ENCODE results near the gene TMEM178B.

TMEM178B gene

GRCh38 chr7:141354251-141354650 lies 280.4 kb downstream of the TMEM178B start:
- no peaks in the 10 kb centered on the region for H3K9me3 ChIP-seq (replicated peaks; ENCODE audit: low read length)

GRCh38 chr7:141355032-141355431 lies 281.2 kb downstream of the TMEM178B start:
- Histone ChIP-seq H3K4me2 (ENCODE audit: low read length) (peak overlapping the region; percentile 68), H3K4me1 (ENCODE audit: control insufficient read depth, insufficient read depth, low read length) (peaks cover 28% of the 10 kb centered on the region), H3K4me3 (ENCODE audit: low read length) (no peak overlapping the region), H3K36me3 (ENCODE audit: insufficient read depth, low read length) (no peaks in the 10 kb centered on the region), H3K27me3 (ENCODE audit: control insufficient read depth, insufficient read depth, low read length) (no peaks in the 10 kb centered on the region), H3K9ac (ENCODE audit: low read depth, low read length) (peak overlapping the region; percentile 49), H3K9me3 (replicated peaks; ENCODE audit: low read length) (no peaks in the 10 kb centered on the region)

More at GRCh38 chr7:141354251-141354650, 280.4 kb downstream of the TMEM178B start:
- Histone ChIP-seq H3K4me1 (ENCODE audit: control insufficient read depth, insufficient read depth, low read length) (peaks cover 28% of the 10 kb centered on the region), H3K4me2 (ENCODE audit: low read length) (peak overlapping the region; percentile 68), H3K4me3 (ENCODE audit: low read length) (no peak overlapping the region), H3K27me3 (ENCODE audit: control insufficient read depth, insufficient read depth, low read length) (no peaks in the 10 kb centered on the region), H3K9ac (ENCODE audit: low read depth, low read length) (peak overlapping the region; percentile 49), H3K36me3 (ENCODE audit: insufficient read depth, low read length) (no peaks in the 10 kb centered on the region)

GRCh38 chr7:141356161-141356560 lies 282.3 kb downstream of the TMEM178B start:
- H3K36me3 ChIP-seq (ENCODE audit: insufficient read depth, low read length): no peaks in the 10 kb centered on the region
- H3K4me1 ChIP-seq (ENCODE audit: control insufficient read depth, insufficient read depth, low read length): peaks cover 32% of the 10 kb centered on the region
- H3K4me3 ChIP-seq (ENCODE audit: low read length): no peak overlapping the region
- no peak overlapping the region for H3K9ac ChIP-seq (ENCODE audit: low read depth, low read length)
- H3K9me3 ChIP-seq (replicated peaks; ENCODE audit: low read length): no peaks in the 10 kb centered on the region
- no peaks in the 10 kb centered on the region for H3K27me3 ChIP-seq (ENCODE audit: control insufficient read depth, insufficient read depth, low read length)
- H3K4me2 ChIP-seq (ENCODE audit: low read length): no peak overlapping the region

- H3K9me3 ChIP-seq (replicated peaks; ENCODE audit: low read length): no peaks in the 10 kb centered on the region
- H3K36me3 ChIP-seq (ENCODE audit: insufficient read depth, low read length): no peaks in the 10 kb centered on the region
- no peaks in the 10 kb centered on the region for H3K27me3 ChIP-seq (ENCODE audit: control insufficient read depth, insufficient read depth, low read length)
- peaks cover 53% of the 10 kb centered on the region for H3K4me1 ChIP-seq (ENCODE audit: control insufficient read depth, insufficient read depth, low read length)
- no peak overlapping the region for H3K4me2 ChIP-seq (ENCODE audit: low read length)
- H3K9ac ChIP-seq (ENCODE audit: low read depth, low read length): no peak overlapping the region
- H3K4me3 ChIP-seq (ENCODE audit: low read length): no peak overlapping the region
Observed at GRCh38 chr7:141358386-141358785, 284.5 kb downstream of the TMEM178B start.

GRCh38 chr7:141359262-141359661 lies 285.4 kb downstream of the TMEM178B start:
- Histone ChIP-seq H3K27me3 (ENCODE audit: control insufficient read depth, insufficient read depth, low read length) (no peaks in the 10 kb centered on the region), H3K36me3 (ENCODE audit: insufficient read depth, low read length) (no peaks in the 10 kb centered on the region), H3K4me1 (ENCODE audit: control insufficient read depth, insufficient read depth, low read length) (peaks cover 49% of the 10 kb centered on the region), H3K9ac (ENCODE audit: low read depth, low read length) (no peak overlapping the region), H3K4me3 (ENCODE audit: low read length) (no peak overlapping the region), H3K4me2 (ENCODE audit: low read length) (no peak overlapping the region), H3K9me3 (replicated peaks; ENCODE audit: low read length) (no peaks in the 10 kb centered on the region)

- Histone ChIP-seq H3K4me2 (ENCODE audit: low read length) (no peak overlapping the region), H3K36me3 (ENCODE audit: insufficient read depth, low read length) (no peaks in the 10 kb centered on the region), H3K4me1 (ENCODE audit: control insufficient read depth, insufficient read depth, low read length) (peaks cover 43% of the 10 kb centered on the region), H3K4me3 (ENCODE audit: low read length) (no peak overlapping the region), H3K9me3 (replicated peaks; ENCODE audit: low read length) (no peaks in the 10 kb centered on the region), H3K27me3 (ENCODE audit: control insufficient read depth, insufficient read depth, low read length) (no peaks in the 10 kb centered on the region), H3K9ac (ENCODE audit: low read depth, low read length) (no peak overlapping the region)
Observed at GRCh38 chr7:141359740-141360415, 286.0 kb downstream of the TMEM178B start.

GRCh38 chr7:141360416-141360760 lies 286.5 kb downstream of the TMEM178B start:
- Histone ChIP-seq H3K27me3 (ENCODE audit: control insufficient read depth, insufficient read depth, low read length) (no peaks in the 10 kb centered on the region), H3K9ac (ENCODE audit: low read depth, low read length) (no peak overlapping the region), H3K36me3 (ENCODE audit: insufficient read depth, low read length) (no peaks in the 10 kb centered on the region), H3K9me3 (replicated peaks; ENCODE audit: low read length) (no peaks in the 10 kb centered on the region), H3K4me2 (ENCODE audit: low read length) (no peak overlapping the region), H3K4me3 (ENCODE audit: low read length) (no peak overlapping the region), H3K4me1 (ENCODE audit: control insufficient read depth, insufficient read depth, low read length) (peaks cover 38% of the 10 kb centered on the region)

GRCh38 chr7:141360803-141361202 lies 286.9 kb downstream of the TMEM178B start:
- Histone ChIP-seq H3K9ac (ENCODE audit: low read depth, low read length) (no peak overlapping the region), H3K4me2 (ENCODE audit: low read length) (no peak overlapping the region), H3K36me3 (ENCODE audit: insufficient read depth, low read length) (no peaks in the 10 kb centered on the region), H3K9me3 (replicated peaks; ENCODE audit: low read length) (no peaks in the 10 kb centered on the region), H3K27me3 (ENCODE audit: control insufficient read depth, insufficient read depth, low read length) (no peaks in the 10 kb centered on the region), H3K4me1 (ENCODE audit: control insufficient read depth, insufficient read depth, low read length) (peaks cover 35% of the 10 kb centered on the region), H3K4me3 (ENCODE audit: low read length) (no peak overlapping the region)

GRCh38 chr7:141361479-141361878 lies 287.6 kb downstream of the TMEM178B start:
- H3K9ac ChIP-seq (ENCODE audit: low read depth, low read length): no peak overlapping the region
- no peaks in the 10 kb centered on the region for H3K27me3 ChIP-seq (ENCODE audit: control insufficient read depth, insufficient read depth, low read length)
- peaks cover 37% of the 10 kb centered on the region for H3K4me1 ChIP-seq (ENCODE audit: control insufficient read depth, insufficient read depth, low read length)
- no peaks in the 10 kb centered on the region for H3K9me3 ChIP-seq (replicated peaks; ENCODE audit: low read length)
- H3K36me3 ChIP-seq (ENCODE audit: insufficient read depth, low read length): no peaks in the 10 kb centered on the region
- no peak overlapping the region for H3K4me3 ChIP-seq (ENCODE audit: low read length)
- no peak overlapping the region for H3K4me2 ChIP-seq (ENCODE audit: low read length)

- no peak overlapping the region for H3K9ac ChIP-seq (ENCODE audit: low read depth, low read length)
- no peak overlapping the region for H3K4me3 ChIP-seq (ENCODE audit: low read length)
- no peak overlapping the region for H3K4me2 ChIP-seq (ENCODE audit: low read length)
- H3K4me1 ChIP-seq (ENCODE audit: control insufficient read depth, insufficient read depth, low read length): peaks cover 39% of the 10 kb centered on the region
- no peaks in the 10 kb centered on the region for H3K27me3 ChIP-seq (ENCODE audit: control insufficient read depth, insufficient read depth, low read length)
- no peaks in the 10 kb centered on the region for H3K9me3 ChIP-seq (replicated peaks; ENCODE audit: low read length)
- H3K36me3 ChIP-seq (ENCODE audit: insufficient read depth, low read length): no peaks in the 10 kb centered on the region
Observed at GRCh38 chr7:141361960-141362359, 288.1 kb downstream of the TMEM178B start.

- no peaks in the 10 kb centered on the region for H3K9me3 ChIP-seq (replicated peaks; ENCODE audit: low read length)
- peak overlapping the region; percentile 51 for H3K4me3 ChIP-seq (ENCODE audit: low read length)
- H3K36me3 ChIP-seq (ENCODE audit: insufficient read depth, low read length): no peaks in the 10 kb centered on the region
- peak overlapping the region; percentile 69 for H3K9ac ChIP-seq (ENCODE audit: low read depth, low read length)
- H3K4me1 ChIP-seq (ENCODE audit: control insufficient read depth, insufficient read depth, low read length): peaks cover 39% of the 10 kb centered on the region
- H3K4me2 ChIP-seq (ENCODE audit: low read length): peak overlapping the region; percentile 78
- no peaks in the 10 kb centered on the region for H3K27me3 ChIP-seq (ENCODE audit: control insufficient read depth, insufficient read depth, low read length)
Observed at GRCh38 chr7:141362580-141363435, 288.9 kb downstream of the TMEM178B start.

Data from skeletal muscle satellite cell (primary cell).